Myometrial cell (primary cell): Measurements from ENCODE around the gene MAOB. TPM values are rescaled to one million over a fixed set of nuclear protein-coding genes. Genes with fewer than 3 reads are reported as not detected.

ENCODE experiments used
- total RNA-seq: library from RNA; depleted of rRNA; stranded (reverse); fragments of >200 nt; gene quantifications from 2 replicates; pipeline ENCODE4 v1.2.3, GENCODE V29; 2015

MAOB gene
- 0.29 and 0.89 TPM in 2 replicates for total RNA-seq

DNA sequence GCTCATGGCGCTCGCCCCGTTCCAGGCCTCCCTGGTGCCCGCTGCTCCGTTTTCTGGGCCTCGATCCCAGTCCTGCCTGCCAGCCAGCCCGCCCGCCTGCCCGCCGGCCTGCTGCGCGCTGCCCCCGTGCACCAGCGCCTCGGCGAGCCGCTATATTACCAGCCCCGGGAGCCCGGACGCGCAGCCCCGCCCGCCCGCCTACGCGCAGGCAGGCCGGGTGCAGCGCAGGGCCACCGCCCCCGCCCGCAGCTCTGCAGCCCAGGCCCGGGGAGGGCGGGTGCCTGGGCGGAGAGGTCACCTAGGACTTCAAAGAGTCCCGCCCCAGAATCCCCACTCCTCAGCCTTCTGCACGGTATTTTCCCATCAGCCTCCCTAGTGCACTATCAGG, at the start of gene MAOB:
TSS of gene MAOB (minus strand) at position 157 of the 388 bp plus-strand sequence. CDS start at position 6, 151 bp downstream.

Other genes starting within 250 kb of the MAOB start
- gene MAOA, start 226.2 kb downstream of the MAOB start, total RNA-seq = 46.7 and 47.3 TPM in 2 replicates
- 0.29 and 0.35 TPM in 2 replicates for gene NDP, start 90.9 kb upstream of the MAOB start, total RNA-seq